BE2C (cell line): ENCODE measurements around the gene PRR18.
A peak's percentile ranks its signal among the peaks of the same experiment; 100 is the strongest.

ENCODE experiments used
- DNase-seq: peaks from one replicate; pipeline ENCODE4 v3.0.0-alpha.2; 2020
- H3K27me3 ChIP-seq: fragments of 250-450 bp; sonication (Bioruptor Pico); 2 replicates; pipeline ENCODE4 v1.5.1; 2020; ENCODE audit warnings: mild to moderate bottlenecking
- H3K36me3 ChIP-seq: fragments of 250-450 bp; sonication (Bioruptor Pico); 2 replicates; pipeline ENCODE4 v1.5.1; 2020; ENCODE audit warnings: mild to moderate bottlenecking
- H3K4me1 ChIP-seq: fragments of 250-450 bp; sonication (Bioruptor Pico); 2 replicates; pipeline ENCODE4 v1.5.1; 2020
- H3K4me3 ChIP-seq: 2 replicates; pipeline ENCODE4 v1.5.1; 2011; ENCODE audit warnings: low read depth, low read length
- H3K9me3 ChIP-seq: fragments of 250-450 bp; sonication (Bioruptor Pico); 2 replicates; pipeline ENCODE4 v1.5.1; 2020
- TF ChIP-seq, protein P1 (sequence below): IDR thresholded peaks from 2 replicates; pipeline ENCODE4 v1.5.1; 2012; ENCODE audit warnings: mild to moderate bottlenecking, low read depth, low read length

The PRR18 gene

DNA sequence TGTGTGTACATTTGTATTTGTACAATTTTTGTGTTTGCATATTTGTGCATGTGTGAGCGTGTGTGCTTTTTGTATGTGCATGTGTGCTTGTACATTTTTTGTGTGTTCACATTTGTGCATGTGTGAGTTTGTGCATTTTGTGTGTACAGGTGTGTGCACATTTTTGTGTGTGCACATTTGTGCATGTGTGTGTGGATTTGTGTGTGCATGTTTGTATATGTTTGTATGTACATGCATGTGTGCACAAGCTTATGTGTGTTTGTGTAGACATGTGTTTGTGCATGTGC lies 28.9 kb downstream of the PRR18 start:
- no peaks in the 10 kb centered on the region for H3K36me3 ChIP-seq
- no peak for DNase-seq
- TF ChIP-seq, protein P1, sequence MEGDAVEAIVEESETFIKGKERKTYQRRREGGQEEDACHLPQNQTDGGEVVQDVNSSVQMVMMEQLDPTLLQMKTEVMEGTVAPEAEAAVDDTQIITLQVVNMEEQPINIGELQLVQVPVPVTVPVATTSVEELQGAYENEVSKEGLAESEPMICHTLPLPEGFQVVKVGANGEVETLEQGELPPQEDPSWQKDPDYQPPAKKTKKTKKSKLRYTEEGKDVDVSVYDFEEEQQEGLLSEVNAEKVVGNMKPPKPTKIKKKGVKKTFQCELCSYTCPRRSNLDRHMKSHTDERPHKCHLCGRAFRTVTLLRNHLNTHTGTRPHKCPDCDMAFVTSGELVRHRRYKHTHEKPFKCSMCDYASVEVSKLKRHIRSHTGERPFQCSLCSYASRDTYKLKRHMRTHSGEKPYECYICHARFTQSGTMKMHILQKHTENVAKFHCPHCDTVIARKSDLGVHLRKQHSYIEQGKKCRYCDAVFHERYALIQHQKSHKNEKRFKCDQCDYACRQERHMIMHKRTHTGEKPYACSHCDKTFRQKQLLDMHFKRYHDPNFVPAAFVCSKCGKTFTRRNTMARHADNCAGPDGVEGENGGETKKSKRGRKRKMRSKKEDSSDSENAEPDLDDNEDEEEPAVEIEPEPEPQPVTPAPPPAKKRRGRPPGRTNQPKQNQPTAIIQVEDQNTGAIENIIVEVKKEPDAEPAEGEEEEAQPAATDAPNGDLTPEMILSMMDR = no peak
- H3K27me3 ChIP-seq = no peaks in the 10 kb centered on the region
- no peak overlapping the region for H3K4me3 ChIP-seq
- peaks cover 2% of the 10 kb centered on the region; the same call in 1 of the 2 replicates for H3K4me1 ChIP-seq
- H3K9me3 ChIP-seq = no peaks in the 10 kb centered on the region

GRCh38 chr6:166278579-166279392 lies 29.4 kb downstream of the PRR18 start:
- Histone ChIP-seq H3K4me1 (peaks cover 2% of the 10 kb centered on the region; the same call in 1 of the 2 replicates), H3K4me3 (no peak overlapping the region), H3K36me3 (no peaks in the 10 kb centered on the region), H3K9me3 (no peaks in the 10 kb centered on the region), H3K27me3 (no peaks in the 10 kb centered on the region)
- DNase-seq = no peak
- TF ChIP-seq, protein P1 = no peak

GRCh38 chr6:166277892-166278578 lies 30.2 kb downstream of the PRR18 start:
- TF ChIP-seq, protein P1 = no peak
- no peak for DNase-seq

DNA sequence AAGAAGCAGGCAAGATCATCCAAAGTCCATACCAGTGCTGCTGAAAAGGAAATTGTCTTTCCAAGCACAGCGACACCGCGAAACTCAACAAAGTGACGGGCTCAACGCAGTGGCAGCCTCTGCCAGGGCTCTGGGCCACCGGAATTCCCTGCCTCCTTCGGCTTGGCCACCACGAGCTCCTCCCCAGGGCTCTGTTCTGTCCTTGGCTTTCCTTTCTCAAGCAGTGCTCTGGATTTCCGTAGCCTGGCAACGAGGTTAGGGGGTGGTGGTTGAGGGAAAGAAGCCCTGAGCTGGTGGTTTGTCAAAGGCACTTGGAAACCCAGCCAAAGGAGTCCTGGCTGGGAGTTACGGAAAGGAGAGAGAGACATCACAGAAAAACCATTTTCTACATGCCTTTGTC lies 31.2 kb downstream of the PRR18 start:
- Histone ChIP-seq H3K4me1 (peaks cover 2% of the 10 kb centered on the region; the same call in 1 of the 2 replicates), H3K27me3 (no peaks in the 10 kb centered on the region), H3K36me3 (no peaks in the 10 kb centered on the region), H3K4me3 (no peak overlapping the region), H3K9me3 (no peaks in the 10 kb centered on the region)
- DNase-seq = no peak
- TF ChIP-seq, protein P1 = no peak

More at GRCh38 chr6:166277892-166278578, 30.2 kb downstream of the PRR18 start:
- H3K4me1 ChIP-seq = peaks cover 2% of the 10 kb centered on the region; the same call in 1 of the 2 replicates
- no peaks in the 10 kb centered on the region for H3K36me3 ChIP-seq
- no peak overlapping the region for H3K4me3 ChIP-seq
- no peaks in the 10 kb centered on the region for H3K27me3 ChIP-seq
- H3K9me3 ChIP-seq = no peaks in the 10 kb centered on the region

DNA sequence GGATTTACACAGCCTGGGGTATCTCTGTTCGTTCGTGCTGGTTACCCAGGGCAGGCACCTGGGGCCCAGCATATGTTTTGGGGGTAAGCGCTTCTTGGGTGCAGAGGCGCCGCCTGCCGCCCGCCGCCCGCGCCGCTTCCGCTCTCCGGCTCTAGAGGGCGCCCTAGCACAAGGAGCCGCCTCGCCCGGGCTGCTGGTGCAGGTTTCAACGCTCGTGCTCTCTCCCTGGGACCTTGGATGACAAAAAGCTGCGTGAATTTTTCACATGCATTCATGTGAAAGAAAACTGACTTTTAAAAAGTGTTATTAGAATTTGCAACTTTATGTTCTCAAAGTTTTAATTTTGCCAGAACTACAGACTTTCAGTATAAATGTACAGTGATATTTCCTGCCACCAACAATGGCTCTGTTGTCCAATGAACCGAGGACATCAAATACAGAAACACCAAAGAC lies 32.5 kb downstream of the PRR18 start:
- Histone ChIP-seq H3K4me3 (no peak overlapping the region), H3K4me1 (peaks cover 2% of the 10 kb centered on the region; the same call in 1 of the 2 replicates), H3K9me3 (no peaks in the 10 kb centered on the region), H3K27me3 (no peaks in the 10 kb centered on the region), H3K36me3 (no peaks in the 10 kb centered on the region)
- TF ChIP-seq, protein P1 = peak; percentile 97
- DNase-seq = peak; percentile 72
